ENCODE data around the gene LAMTOR3. TPM values are rescaled to one million over a fixed set of nuclear protein-coding genes. Genes with fewer than 3 reads are reported as not detected.

Gene LAMTOR3
- polyA plus RNA-seq, 1 of the 3 experiments (the other 2 are of a cell fraction), result 20.8 TPM

GRCh38 chr4:99918656-99919055, 24.4 kb upstream of the LAMTOR3 start:
- Histone ChIP-seq H3F3A (replicated peaks; ENCODE audit: insufficient read depth) (peaks cover 12% of the 10 kb centered on the region), H3K9me2 (no peaks in the 10 kb centered on the region), H3K36me3 (replicated peaks in 1 of 2; ENCODE audit: control insufficient read depth in 1 of 2, insufficient read depth in 2 of 2, low read length in 1 of 2) (peaks cover 63 to 73% of the 10 kb centered on the region in 2 experiments), H3K9ac (no peak overlapping the region), H3K79me2 (ENCODE audit: insufficient read depth) (peaks cover 14% of the 10 kb centered on the region; the same call in 1 of the 2 replicates), H3K9me3 (no peaks in the 10 kb centered on the region), H3K4me3 (ENCODE audit: low read depth in 2 of 2, low read length in 1 of 2) (no peak overlapping the region), H3K27me3 (ENCODE audit: insufficient read depth) (no peaks in the 10 kb centered on the region), H3K4me1 (ENCODE audit: control insufficient read depth in 1 of 2, insufficient read depth in 2 of 2, low read depth in 1 of 2, low read length in 1 of 2) (no peaks in the 10 kb centered on the region), H4K20me1 (ENCODE audit: insufficient read depth) (no peaks in the 10 kb centered on the region), H3K27ac (ENCODE audit: low read depth in 2 of 2, low read length in 1 of 2) (no peak overlapping the region), H2AFZ (ENCODE audit: low read depth) (no peak overlapping the region), H3K4me2 (no peak overlapping the region)
- WGBS (ENCODE audit: low lambda C conversion rate), result 100% methylated on average over 2 of the region's 2 CpGs
- no peak for TF ChIP-seq MAX (IDR thresholded peaks at IDR 0.05; ENCODE audit: low read depth)
- TF ChIP-seq TEAD4 (IDR thresholded peaks at IDR 0.05; ENCODE audit: borderline replicate concordance, insufficient read depth), result no peak
- no peak for TF ChIP-seq MXI1 (IDR thresholded peaks at IDR 0.05; ENCODE audit: low read depth, low read length)
- no peak for TF ChIP-seq YY1 (IDR thresholded peaks at IDR 0.05; ENCODE audit: low read depth)
- TF ChIP-seq SMC3 (IDR thresholded peaks at IDR 0.05; ENCODE audit: low read depth, low read length), result no peak
- TF ChIP-seq PBX3 (IDR thresholded peaks at IDR 0.05), result no peak
- no peak for TF ChIP-seq IRF3 (IDR thresholded peaks at IDR 0.05; ENCODE audit: low read depth, low read length)
- TF ChIP-seq FOXJ3 (CRISPR knock-in tag; IDR thresholded peaks at IDR 0.05), result no peak
- TF ChIP-seq RCOR1 (IDR thresholded peaks at IDR 0.05; ENCODE audit: low read length), result no peak
- no peak for TF ChIP-seq GATA2 (CRISPR knock-in tag; IDR thresholded peaks at IDR 0.05)
- no peak for TF ChIP-seq NRF1 (IDR thresholded peaks at IDR 0.05; ENCODE audit: low read depth, low read length)
- TF ChIP-seq USF2 (IDR thresholded peaks at IDR 0.05; ENCODE audit: borderline replicate concordance, low read depth, low read length), result no peak
- no peak for TF ChIP-seq ELF1 (IDR thresholded peaks at IDR 0.05)
- no peak for TF ChIP-seq REST (IDR thresholded peaks at IDR 0.05; ENCODE audit: low read depth, low read length)
- no peak for TF ChIP-seq SIN3A (IDR thresholded peaks at IDR 0.05; ENCODE audit: borderline replicate concordance, low read depth, low read length)
- no peak for TF ChIP-seq RXRA (IDR thresholded peaks at IDR 0.05; ENCODE audit: borderline replicate concordance, low read depth)
- TF ChIP-seq ZBTB33 (IDR thresholded peaks at IDR 0.05; ENCODE audit: borderline replicate concordance, low read depth), result no peak
- TF ChIP-seq EP300 (IDR thresholded peaks at IDR 0.05; ENCODE audit: borderline replicate concordance in 1 of 2, low read depth in 1 of 2, low read length in 1 of 2), result no peak
- no peak for TF ChIP-seq CTCF (IDR thresholded peaks at IDR 0.05)
- TF ChIP-seq TAF1 (IDR thresholded peaks at IDR 0.05; ENCODE audit: borderline replicate concordance, low read depth, low read length), result no peak
- POLR2A ChIA-PET, result no interaction called here
- CTCF ChIA-PET, result no interaction called here
- DNase-seq, result no peak

Data from SK-N-SH (cell line).